ENCODE measurements around the gene MLLT10.

MLLT10 gene

GRCh38 chr10:21496343-21497176, 37.5 kb upstream of the MLLT10 start:
- TF ChIP-seq CTCF (IDR thresholded peaks at IDR 0.05; ENCODE audit: insufficient read depth, missing control alignments) = peak; percentile 45
- DNase-seq (ENCODE audit: insufficient read length, low spot score) (no peak), FAIRE-seq (no peak)

- no peak for FAIRE-seq
- TF ChIP-seq CTCF (IDR thresholded peaks at IDR 0.05; ENCODE audit: insufficient read depth, missing control alignments) = no peak
- peak; percentile 51 for DNase-seq (ENCODE audit: insufficient read length, low spot score)
Measured at GRCh38 chr10:21497177-21497807, 36.7 kb upstream of the MLLT10 start.

- DNase-seq (ENCODE audit: insufficient read length, low spot score) (no peak), FAIRE-seq (no peak)
- no peak for TF ChIP-seq CTCF (IDR thresholded peaks at IDR 0.05; ENCODE audit: insufficient read depth, missing control alignments)
Measured at GRCh38 chr10:21498377-21498776, 35.7 kb upstream of the MLLT10 start.

- no peak for DNase-seq (ENCODE audit: insufficient read length, low spot score)
- no peak for FAIRE-seq
- TF ChIP-seq CTCF (IDR thresholded peaks at IDR 0.05; ENCODE audit: insufficient read depth, missing control alignments) = no peak
Measured at GRCh38 chr10:21498986-21499385, 35.0 kb upstream of the MLLT10 start.

- DNase-seq (ENCODE audit: insufficient read length, low spot score) (no peak), FAIRE-seq (no peak)
- TF ChIP-seq CTCF (IDR thresholded peaks at IDR 0.05; ENCODE audit: insufficient read depth, missing control alignments) = no peak
Measured at GRCh38 chr10:21499701-21500577, 34.1 kb upstream of the MLLT10 start.

- no peak for FAIRE-seq
Measured at GRCh38 chr10:21500578-21500910, 33.5 kb upstream of the MLLT10 start.

More at GRCh38 chr10:21500578-21500910, 33.5 kb upstream of the MLLT10 start:
- no peak for DNase-seq (ENCODE audit: insufficient read length, low spot score)
- no peak for TF ChIP-seq CTCF (IDR thresholded peaks at IDR 0.05; ENCODE audit: insufficient read depth, missing control alignments)

All from D721Med (cell line).